Measurements from ENCODE around the gene BICDL1.
"Not testable (repeated sequence)": the region's sequence is repeated elsewhere in the genome, so short reads cannot be mapped to it uniquely, and the experiment has no call there.

Gene BICDL1

DNA sequence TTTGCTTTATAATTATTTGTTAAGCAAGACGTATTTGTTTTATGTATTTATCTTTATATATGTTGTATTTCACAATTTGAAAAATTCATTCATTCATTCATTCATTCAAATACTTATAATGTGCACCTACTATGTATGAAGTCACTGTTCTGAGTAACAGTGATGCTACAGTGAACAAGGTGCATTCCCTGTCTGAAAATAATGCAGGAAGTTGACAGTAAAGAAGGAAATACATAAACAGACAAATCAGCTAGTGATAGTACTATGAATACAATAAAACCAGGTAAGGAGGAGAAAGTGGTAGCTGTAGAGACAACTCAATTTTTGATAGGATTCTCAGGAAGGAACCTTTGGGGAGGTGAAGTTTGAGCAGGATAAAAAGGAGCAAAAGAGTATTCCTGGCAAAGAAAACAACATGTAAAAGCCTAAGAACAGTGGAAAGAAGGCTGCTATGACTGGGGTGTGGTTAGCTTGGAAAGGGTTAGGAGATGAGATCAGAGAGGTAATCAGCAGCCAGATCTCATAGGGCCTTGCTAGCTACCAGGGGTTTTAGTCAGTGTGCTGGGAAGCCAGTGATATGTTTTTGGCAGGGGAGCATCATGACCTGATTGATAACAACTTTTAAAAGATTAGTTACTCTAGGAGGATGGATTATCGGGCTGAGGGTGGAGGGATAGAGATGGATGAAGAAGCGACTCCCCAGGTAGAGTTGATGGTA is 17.4 kb downstream of the BICDL1 start:
- DNase-seq = no peak

DNA sequence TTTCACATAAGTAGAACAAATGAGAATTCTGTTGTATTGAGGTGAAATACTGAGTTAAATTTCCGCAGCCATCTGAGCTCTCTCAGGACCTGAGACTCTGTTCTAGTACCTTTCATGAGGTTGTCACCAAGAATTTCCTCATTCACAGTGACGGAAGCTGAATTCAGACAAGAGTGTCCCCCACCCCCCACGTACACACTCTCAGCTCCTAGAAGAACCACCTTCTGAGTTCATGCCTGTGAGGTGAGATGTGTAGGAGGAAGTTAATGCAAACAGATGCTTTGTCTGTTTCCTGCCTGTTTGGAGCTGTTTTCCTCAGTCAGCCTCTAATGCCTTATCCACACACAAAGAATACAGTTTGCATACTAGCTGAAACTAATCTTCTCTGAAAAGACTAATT is 18.2 kb downstream of the BICDL1 start:
- no peak for DNase-seq

DNA sequence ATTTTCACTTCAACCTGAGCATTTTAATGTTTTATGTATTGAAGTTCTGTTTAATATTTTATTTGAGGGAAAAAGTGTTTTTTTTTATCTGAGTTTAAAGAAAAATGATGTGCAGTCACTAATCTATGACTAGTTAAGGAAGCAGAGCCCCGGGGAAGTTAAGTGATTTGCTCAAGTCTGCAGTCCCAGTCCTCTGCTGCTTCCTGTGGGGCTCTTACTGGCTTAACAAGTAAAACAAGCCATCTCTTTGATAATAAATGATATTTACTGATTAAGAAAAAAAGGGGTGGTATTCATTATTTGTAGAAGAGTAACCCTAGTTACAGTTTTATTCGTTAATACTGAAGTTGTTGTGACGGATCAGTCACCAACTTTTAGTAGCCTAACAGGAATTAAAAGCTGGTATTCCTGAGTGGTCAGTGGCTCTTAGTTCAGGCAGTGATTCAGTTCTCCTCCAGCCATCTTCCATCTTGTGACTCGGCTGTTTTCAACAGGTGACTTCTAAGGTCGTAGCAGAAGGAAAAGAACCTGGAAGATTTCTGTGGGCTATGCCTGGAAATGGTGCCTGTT is 21.7 kb downstream of the BICDL1 start:
- no peak for DNase-seq

DNA sequence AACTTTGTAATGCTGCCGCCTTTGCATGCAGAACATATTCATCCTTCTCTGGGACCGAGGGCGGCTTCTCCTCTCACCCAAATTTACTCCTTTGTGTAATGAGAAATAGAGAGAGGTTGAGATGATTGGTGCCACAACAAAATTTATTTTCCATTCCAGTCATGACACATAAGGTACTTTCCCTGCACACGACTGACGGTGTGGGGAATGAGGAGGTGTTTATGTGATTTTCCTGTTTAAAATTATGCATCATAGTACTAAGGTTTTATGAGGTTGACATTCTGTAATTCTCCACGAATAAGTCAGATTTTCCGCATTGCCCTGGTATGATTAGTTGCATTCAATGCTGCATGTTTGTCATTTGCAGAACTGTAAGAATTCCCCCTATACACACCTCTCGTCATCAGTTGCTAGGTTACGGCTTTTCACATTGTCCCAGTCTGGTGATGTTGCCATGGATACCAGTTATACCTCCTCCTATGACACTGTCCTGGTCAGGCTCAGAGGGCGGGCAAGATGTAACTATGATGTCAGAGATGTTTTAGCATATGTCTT is 23.1 kb downstream of the BICDL1 start:
- no peak for DNase-seq

DNA sequence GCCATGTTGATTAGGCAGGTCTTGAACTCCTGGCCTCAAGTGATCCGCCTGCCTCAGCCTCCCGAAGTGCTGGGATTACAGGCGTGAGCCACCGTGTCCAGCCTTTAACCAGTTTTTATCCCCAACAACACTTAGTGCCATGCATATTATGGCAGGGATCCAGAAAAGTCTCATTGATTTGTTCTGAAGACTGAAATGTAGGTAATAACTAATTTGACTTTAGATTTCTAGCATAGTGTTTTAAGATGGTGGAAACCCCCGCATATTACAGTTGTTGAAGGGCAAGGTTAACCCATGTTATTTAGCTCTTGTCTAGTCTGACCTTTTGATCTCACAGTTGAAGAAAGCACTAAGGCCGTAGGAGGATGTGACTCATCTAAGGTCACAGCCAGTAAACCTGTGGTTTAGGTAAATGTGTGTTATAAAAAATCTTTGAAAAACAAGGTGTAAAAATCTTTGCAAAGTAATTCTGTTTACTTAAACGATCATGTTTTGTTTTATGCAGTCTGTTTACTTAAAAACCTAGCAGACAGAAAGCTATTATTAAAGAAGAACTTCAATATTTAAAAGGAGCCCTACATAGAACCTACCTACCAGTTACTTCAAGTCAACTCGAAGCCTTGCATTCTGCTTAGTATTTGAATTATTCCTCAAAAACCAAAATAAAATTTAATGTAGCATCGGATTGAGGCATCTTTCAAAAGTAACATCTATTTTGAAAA is 24.8 kb downstream of the BICDL1 start:
- DNase-seq = no peak

DNA sequence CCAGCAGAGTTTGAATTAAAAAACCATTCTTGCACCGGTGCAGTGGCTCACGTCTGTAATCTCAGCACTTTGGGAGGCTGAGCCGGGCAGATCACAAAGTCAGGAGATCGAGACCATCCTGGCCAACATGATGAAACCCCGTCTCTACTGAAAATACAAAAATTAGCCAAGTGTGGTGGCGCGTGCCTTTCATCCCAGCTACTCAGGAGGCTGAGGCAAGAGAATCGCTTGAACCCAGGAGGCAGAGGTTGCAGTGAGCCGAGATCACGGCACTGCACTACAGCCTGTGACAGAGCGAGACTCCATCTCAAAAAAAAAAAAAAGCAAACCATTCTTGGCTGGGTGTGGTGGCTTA is 25.3 kb downstream of the BICDL1 start:
- DNase-seq = not testable (repeated sequence)

DNA sequence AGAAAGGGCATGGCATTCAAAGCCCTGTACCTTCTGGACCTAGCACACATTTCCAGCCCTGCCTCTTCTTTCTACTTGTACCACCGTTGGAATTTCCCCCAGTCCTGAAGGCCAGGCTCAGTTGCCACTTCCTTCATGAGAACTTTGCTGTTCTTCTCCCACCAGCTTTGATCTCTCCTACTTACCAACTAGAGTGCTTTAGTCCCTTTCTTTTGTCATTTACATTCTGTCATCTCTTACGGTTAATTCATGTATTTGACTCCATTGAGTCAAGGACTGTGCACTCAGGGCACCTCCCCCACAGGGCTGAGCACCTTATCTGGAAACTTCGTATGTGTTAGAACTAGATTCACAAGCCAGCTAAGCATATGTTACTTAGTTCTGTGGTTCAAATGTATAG is 26.3 kb downstream of the BICDL1 start:
- no peak for DNase-seq

DNA sequence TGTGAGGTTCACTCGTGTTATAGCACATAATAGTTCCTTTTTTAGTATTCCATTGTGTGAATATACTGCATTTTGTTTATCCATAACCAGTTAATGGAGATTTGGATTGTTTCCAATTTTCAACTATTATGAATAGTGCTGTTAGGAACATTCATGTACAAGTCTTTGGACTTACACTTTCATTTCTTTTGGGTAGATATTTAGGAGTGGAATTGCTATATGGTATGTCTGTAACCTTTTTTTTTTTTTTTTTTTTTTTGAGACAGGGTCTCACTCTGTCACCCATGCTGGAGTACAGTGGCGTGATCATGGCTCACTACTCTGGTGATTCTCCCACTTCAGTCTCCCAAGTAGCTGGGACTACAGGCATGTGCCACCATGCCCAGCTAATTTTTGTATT is 27.2 kb downstream of the BICDL1 start:
- not testable (repeated sequence) for DNase-seq

DNA sequence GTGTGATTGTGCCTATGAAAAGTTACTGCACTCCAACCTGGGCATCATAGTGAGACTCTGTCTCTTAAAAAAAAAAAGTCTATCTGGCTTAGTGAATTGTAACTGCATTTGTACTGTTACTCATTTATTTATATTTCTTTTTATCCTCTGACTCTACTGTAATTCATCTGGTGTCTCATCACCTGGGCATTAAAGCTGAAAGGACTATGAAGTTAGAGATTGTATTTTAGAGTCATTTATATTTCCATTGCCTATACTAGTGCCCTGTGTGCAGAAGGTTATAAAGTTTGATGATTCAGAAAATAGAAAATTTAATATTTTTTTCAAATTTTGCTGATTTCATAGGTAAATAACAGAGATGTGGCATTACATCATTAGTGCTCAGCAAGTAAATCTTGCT is 30.2 kb downstream of the BICDL1 start:
- no peak for DNase-seq

DNA sequence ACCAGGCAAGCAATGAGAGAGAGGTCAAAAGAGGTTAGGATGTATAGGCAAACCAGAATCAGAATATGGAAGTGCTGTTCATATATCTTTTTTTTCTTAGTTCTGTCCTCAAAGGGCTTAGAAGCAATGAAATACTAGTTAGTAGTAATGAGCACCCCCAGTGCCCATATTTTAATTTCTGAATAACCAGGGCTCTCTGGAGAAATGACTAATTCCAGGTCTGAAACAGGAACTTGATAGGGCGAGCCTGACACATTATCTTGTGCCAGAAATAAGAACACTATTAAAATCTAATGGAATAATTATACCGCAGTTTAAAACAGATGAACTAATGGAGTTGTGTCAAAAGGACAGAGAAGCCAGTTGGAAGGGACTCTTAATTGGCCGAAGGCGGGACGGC is 30.9 kb downstream of the BICDL1 start:
- no peak for DNase-seq

DNA sequence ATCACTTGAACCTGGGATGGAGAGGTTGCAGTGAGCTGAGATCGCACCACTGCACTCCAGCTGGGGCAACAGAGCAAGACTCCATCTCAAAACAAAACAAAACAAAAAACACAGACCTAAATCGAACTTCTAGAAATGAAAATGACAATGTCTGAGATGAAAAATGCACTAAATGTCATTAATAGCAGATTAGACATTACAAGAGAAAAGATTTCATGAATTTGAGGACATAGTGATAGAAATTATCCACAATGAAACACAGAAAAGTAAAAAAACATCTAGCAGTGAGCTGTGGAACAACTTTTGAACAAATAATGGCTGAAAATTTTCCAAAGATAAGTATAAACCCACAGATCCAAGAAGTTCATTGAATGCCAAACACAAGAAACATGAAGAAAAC is 35.2 kb downstream of the BICDL1 start:
- DNase-seq = no peak

DNA sequence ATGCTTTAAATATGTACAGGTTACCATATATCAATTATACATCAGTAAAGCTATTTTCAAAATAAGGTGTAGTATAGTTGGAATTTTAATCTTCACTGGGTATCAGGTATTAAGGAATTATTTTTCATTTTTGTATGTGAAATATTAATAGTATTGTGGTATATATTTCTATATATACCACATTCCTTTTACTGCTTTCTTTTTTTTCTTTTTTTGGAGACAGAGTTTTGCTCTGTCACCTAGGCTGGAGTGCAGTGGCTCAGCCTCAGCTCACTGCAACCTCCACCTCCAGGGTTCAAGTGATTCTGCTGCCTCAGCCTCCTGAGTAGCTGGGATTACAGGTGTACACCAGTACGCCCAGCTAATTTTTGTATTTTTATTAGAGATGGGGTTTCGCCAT is 36.6 kb downstream of the BICDL1 start:
- DNase-seq = no peak

DNA sequence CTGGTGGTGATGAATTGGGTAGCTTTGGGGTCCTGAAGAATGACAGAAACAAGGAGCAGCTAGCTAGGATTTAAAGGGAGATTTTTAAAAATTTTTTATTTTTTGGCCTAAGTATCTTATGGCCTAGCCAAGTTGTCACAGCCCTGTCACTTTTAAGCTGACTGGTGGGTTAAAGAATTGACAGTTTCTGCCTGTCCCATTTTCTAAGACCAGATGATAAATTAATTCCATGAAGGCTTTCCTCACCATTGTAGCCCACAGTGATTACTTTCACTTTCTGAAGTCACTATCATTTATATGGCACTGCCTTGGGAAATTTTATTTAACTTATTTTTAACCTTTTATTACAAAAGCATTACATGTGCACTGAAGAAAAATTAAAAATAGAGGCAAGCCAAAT is 43.2 kb downstream of the BICDL1 start:
- no peak for DNase-seq

DNA sequence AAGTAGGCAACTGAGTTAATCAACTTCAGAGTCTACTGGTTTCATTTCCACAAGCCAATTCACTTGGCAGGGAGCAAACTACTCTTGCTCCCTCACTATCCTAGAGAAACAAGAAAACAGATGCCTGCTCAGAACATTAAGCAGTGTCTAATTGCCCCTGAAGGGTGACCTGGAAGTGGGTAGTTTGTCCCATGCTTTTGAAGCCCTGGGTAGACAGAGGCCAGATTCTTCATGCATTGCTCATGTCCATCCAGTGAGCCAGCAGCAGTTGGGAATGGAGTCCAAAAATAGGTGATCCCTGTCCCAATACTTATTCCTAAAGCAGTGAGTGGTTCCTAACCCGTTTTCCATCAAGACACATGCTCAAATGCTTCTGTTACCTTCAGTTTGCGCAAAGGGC is 48.8 kb downstream of the BICDL1 start:
- no peak for DNase-seq

DNA sequence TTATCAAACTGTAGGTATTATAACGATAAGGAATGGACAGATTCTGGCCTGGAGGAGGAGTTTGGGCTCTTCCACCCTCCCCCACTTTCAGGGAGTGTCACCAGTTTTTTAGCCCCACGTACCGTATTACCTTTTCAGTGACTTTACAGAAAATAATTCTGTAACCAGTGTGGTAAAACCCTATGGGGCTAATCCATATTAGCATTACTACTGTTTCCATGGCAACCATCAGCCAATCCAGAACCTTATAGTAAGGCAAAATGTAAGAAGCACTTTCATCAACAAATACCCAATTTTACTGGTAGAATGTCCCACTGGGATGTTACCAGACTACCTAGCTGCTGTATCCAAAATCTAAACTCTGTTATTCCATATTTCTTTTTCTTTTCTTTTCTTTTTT is 50.7 kb downstream of the BICDL1 start:
- DNase-seq = no peak

DNA sequence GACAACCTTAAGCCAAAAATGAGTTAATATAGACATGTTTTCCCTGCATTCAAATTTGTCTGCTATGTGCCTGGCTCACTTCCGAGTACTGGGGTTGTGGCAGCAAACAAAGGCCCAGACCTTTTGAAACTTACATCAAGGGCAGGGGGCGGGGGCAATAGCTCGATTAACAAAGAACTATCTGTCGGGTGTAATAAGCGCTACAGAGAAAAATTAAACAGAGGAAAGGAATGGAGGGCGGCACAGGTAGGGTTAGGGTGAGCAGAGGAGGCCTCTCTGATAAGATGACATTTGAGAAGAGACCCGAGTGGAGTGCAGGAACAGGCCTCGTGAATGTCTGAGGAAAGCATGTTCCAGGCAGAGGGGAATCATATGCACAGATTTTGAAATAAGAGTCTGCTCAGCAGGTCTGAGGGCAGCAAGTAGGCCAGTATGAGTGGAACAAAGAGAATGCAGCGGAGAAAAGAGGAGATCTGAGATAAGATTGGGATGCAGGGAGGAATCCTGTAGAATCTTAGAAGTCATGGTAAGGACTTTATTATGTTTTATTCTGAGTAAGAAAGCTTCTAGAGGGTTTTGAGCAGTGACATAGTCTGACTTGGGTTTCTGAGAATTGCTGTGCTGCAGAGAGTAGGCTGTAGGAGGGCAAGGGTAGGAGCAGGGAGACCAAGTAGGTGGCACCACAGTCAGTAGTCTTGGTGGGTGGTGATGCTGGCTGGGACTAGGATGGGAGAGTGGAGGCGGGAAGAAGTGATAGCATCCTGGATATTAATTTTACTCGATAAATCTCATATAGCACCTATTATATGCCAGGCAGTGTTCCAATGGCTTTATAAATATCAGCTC is 52.6 kb downstream of the BICDL1 start:
- DNase-seq = no peak

DNA sequence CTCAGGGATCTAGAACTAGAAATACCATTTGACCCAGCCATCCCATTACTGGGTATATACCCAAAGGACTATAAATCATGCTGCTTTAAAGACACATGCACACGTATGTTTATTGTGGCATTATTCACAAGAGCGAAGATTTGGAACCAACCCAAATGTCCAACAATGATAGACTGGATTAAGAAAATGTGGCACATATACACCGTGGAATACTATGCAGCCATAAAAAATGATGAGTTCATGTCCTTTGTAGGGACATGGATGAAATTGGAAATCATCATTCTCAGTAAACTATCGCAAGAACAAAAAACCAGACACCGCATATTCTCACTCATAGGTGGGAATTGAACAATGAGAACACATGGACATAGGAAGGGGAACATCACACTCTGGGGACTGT is 56.3 kb downstream of the BICDL1 start:
- DNase-seq = not testable (repeated sequence)

DNA sequence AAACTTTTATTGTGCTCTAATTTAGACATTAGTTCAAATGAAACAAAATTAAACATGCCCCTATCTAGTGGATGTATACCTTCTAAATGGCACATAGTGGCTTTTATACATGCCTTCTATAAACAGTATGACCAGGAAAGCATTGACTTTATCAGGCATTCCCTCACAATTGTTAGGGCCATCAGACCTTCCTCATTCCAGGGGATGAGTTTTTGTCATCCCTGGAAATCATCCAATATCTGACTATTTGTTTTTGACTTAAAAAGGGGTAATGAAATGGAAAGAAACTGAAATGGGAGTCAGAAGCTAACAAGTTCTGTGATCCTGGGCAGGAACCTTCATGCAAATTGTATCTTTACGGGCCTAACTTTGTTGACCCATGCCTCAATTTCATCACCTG is 58.0 kb downstream of the BICDL1 start:
- DNase-seq = no peak

DNA sequence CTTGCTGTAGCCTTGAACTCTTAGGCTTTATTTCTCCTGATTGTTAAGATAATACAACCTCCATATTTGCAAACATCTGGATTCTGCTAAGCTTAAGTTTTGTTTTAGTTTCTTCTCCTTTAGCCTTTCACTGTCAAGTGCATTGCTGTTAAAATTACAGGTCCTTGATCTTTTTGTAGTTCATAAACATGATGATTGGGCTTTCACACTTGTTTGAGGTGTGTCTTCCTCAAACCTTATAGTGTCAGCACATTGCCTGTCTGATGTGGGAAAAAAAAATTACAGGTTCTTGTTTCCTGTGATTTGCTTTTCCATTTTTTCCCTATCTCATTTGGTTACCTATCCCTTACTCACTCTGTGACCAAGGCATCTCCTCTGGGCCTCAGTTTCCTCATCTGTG is 59.2 kb downstream of the BICDL1 start:
- DNase-seq = no peak

DNA sequence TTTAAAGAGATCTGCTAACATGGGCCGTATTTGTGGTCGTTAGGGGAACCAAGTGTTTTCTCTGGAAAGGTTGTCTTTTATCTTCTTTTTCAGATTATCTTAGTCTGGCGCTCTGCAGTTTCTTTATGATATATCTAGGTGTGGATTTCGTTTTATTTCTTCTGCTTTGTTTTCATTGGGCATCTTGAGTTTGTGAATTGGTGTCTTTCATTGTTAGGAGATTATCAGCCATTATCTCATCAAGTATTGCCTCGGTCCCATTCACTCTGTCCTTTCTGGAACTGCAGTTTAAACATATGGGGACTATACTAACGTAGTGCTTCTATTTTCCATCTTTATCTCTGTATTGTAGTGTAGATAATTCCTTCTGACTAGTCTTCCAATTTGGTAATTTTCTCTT is 60.4 kb downstream of the BICDL1 start:
- DNase-seq = no peak

DNA sequence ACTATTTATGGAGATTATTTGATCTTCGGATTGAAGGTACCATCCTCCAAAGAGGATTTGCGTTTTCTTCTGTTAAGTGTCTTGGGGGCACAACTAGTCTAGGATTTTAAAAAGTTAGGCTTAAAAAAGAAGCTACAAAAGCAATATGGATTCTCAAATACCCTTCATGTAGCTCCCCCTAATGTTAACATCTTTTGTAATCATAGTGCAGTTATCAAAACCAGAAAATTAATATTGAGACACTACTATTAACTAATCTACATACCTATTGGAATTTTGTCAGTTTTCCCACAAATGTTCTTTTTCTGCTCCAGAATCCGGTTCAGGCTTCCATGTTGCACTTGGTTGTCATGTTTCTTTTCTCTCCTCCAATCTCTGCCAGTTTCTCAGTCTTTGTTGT is 62.5 kb downstream of the BICDL1 start:
- no peak for DNase-seq

DNA sequence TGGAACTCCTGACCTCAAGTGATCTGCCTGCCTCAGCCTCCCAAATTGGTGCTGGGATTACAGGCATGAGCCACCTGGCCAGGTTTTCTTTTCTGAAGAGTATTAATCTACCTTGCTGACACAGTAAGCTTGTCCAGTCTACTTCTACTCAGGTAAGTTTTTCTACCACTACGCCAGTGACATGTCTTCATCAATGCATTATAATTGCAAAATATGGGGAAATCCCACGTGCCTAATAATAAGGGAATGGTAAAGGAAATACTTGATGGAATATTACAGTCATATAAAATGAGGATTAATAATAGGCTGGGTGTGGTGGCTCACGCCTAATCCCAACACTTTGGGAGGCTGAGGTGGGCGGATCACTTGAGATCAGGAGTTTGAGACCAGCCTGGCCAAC is 65.3 kb downstream of the BICDL1 start:
- no peak for DNase-seq
